IMR-90 (cell line): ENCODE measurements around the gene ACAD11. TPM values are rescaled to one million over a fixed set of nuclear protein-coding genes. Genes with fewer than 3 reads are reported as not detected.

Source experiments
- ATAC-seq: fragments of 200-7000 bp; cut with Tn5 transposase; 2 replicates; pipeline ENCODE4 v1.9.1; 2020; ENCODE audit warnings: low read depth, mild to moderate bottlenecking, moderate library complexity
- BruUV-seq: library from RNA; stranded (reverse); fragments of 400-500 nt; replicated peaks from 2 replicates; lab custom pipeline; 2021; lab: Mats Ljungman, UMichigan
- CTCF ChIA-PET: fragments of 300-600 bp; formaldehyde crosslinking; extraction: SDS; loops from one replicate; lab custom pipeline; 2021; ENCODE audit warnings: antibody characterized with exemption; lab: Yijun Ruan, JAX
- POLR2A ChIA-PET: fragments of 300-600 bp; sonication (Branson Sonifier 250); formaldehyde crosslinking; loops from one replicate; lab custom pipeline; 2022; ENCODE audit warnings: antibody characterized with exemption; ENCODE audit not compliant: unreplicated experiment; lab: Charles Lee
- DNase-seq: peaks from one replicate; pipeline ENCODE4 v3.0.0; 2013
- H2AFZ ChIP-seq: replicated peaks from 2 replicates; pipeline ENCODE3; 2013; ENCODE audit warnings: low read length, mild to moderate bottlenecking; ENCODE audit not compliant: poor library complexity
- H2AK5ac ChIP-seq: 2 replicates; pipeline ENCODE4 v1.6.1; 2013; ENCODE audit warnings: low read depth, low read length, inconsistent platforms
- H2AK9ac ChIP-seq: replicated peaks from 2 replicates; pipeline ENCODE3; 2013; ENCODE audit warnings: mild to moderate bottlenecking, low read depth, low read length, moderate library complexity; ENCODE audit not compliant: poor library complexity
- H2BK120ac ChIP-seq: 2 replicates; pipeline ENCODE4 v1.6.1; 2013; ENCODE audit warnings: low read depth, low read length, inconsistent platforms
- H2BK15ac ChIP-seq: 3 replicates; pipeline ENCODE4 v1.6.1; 2013; ENCODE audit warnings: low read depth, low read length, inconsistent platforms
- H2BK20ac ChIP-seq: 2 replicates; pipeline ENCODE4 v1.6.1; 2013; ENCODE audit warnings: low read depth, mild to moderate bottlenecking, inconsistent platforms, low read length, moderate library complexity
- H2BK5ac ChIP-seq: 2 replicates; pipeline ENCODE4 v1.6.1; 2013; ENCODE audit warnings: mild to moderate bottlenecking, low read depth, low read length, inconsistent platforms; ENCODE audit not compliant: poor library complexity, severe bottlenecking
- H3K14ac ChIP-seq: replicated peaks from 2 replicates; pipeline ENCODE4 v1.6.1; 2013; ENCODE audit warnings: low read depth, low read length, inconsistent platforms
- H3K18ac ChIP-seq: 2 replicates; pipeline ENCODE4 v1.6.1; 2013; ENCODE audit warnings: low read depth, low read length, control low read depth
- H3K23ac ChIP-seq: 2 replicates; pipeline ENCODE4 v1.6.1; 2013; ENCODE audit warnings: low read depth, low read length, inconsistent platforms
- H3K27ac ChIP-seq: 2 replicates; pipeline ENCODE4 v1.5.1; 2013; ENCODE audit warnings: mild to moderate bottlenecking, control low read depth, low read length; ENCODE audit not compliant: insufficient read depth
- H3K27me3 ChIP-seq: 2 replicates; pipeline ENCODE4 v1.6.1; 2013; ENCODE audit warnings: low read length; ENCODE audit not compliant: control insufficient read depth, insufficient read depth
- H3K36me3 ChIP-seq: 2 replicates; pipeline ENCODE4 v1.6.1; 2013; ENCODE audit warnings: low read length, mixed read lengths; ENCODE audit not compliant: control insufficient read depth, insufficient read depth
- H3K4ac ChIP-seq: 2 replicates; pipeline ENCODE4 v1.6.1; 2013; ENCODE audit warnings: low read depth, low read length, inconsistent platforms
- H3K4me1 ChIP-seq: 2 replicates; pipeline ENCODE4 v1.6.1; 2013; ENCODE audit warnings: low read length, mixed read lengths; ENCODE audit not compliant: control insufficient read depth, insufficient read depth
- H3K4me2 ChIP-seq: 2 replicates; pipeline ENCODE4 v1.6.1; 2013; ENCODE audit warnings: low read depth, mild to moderate bottlenecking, control low read depth, low read length, moderate library complexity
- H3K4me3 ChIP-seq: 2 replicates; pipeline ENCODE4 v1.5.1; 2013; ENCODE audit warnings: low read depth, mild to moderate bottlenecking, control low read depth, low read length, moderate library complexity; ENCODE audit not compliant: insufficient read depth
- H3K56ac ChIP-seq: 2 replicates; pipeline ENCODE4 v1.6.1; 2013; ENCODE audit warnings: low read length, inconsistent platforms; ENCODE audit not compliant: insufficient read depth; ENCODE audit errors: extremely low read depth
- H3K79me1 ChIP-seq, 2 experiments: 2 replicates each; pipeline ENCODE4 v1.6.1; 2013; ENCODE audit warnings: low read length in 2 of 2, inconsistent platforms in 1 of 2, low read depth in 1 of 2
- H3K9ac ChIP-seq: 2 replicates; pipeline ENCODE4 v1.6.1; 2013; ENCODE audit warnings: low read depth, low read length, control low read depth
- H3K9me1 ChIP-seq: 2 replicates; pipeline ENCODE4 v1.6.1; 2013; ENCODE audit warnings: low read length, inconsistent platforms; ENCODE audit not compliant: insufficient read depth
- H3K9me3 ChIP-seq: 2 replicates; pipeline ENCODE4 v1.6.1; 2013; ENCODE audit warnings: low read length; ENCODE audit not compliant: control insufficient read depth, insufficient read depth
- H4K20me1 ChIP-seq: 2 replicates; pipeline ENCODE4 v1.6.1; 2013; ENCODE audit warnings: low read length, inconsistent platforms; ENCODE audit not compliant: insufficient read depth
- H4K5ac ChIP-seq: 2 replicates; pipeline ENCODE4 v1.6.1; 2013; ENCODE audit warnings: mild to moderate bottlenecking, low read depth, low read length, control low read depth
- H4K8ac ChIP-seq, 2 experiments: 2 replicates each; pipeline ENCODE4 v1.6.1; 2013; ENCODE audit warnings: low read depth in 2 of 2, low read length in 2 of 2, control low read depth in 1 of 2, inconsistent platforms in 1 of 2
- H4K91ac ChIP-seq: 2 replicates; pipeline ENCODE4 v1.6.1; 2013; ENCODE audit warnings: low read depth, low read length, inconsistent platforms; ENCODE audit not compliant: insufficient read depth
- RCOR1 ChIP-seq: IDR thresholded peaks from 2 replicates; pipeline ENCODE4 v1.6.1; 2012; ENCODE audit warnings: mild to moderate bottlenecking, low read length, improper control_type of control experiment; ENCODE audit not compliant: insufficient replicate concordance
- RFX5 ChIP-seq: IDR thresholded peaks from 2 replicates; pipeline ENCODE4 v1.8.0; 2012; ENCODE audit warnings: low read depth, mild to moderate bottlenecking, low read length, moderate library complexity
- WGBS, 2 experiments: methylation state at CpG; one replicate each; pipeline versions ENCODE4 v1.1.5 to v1.1.7; 2013; ENCODE audit warnings: missing lambda C conversion rate in 2 of 2; ENCODE audit not compliant: insufficient read length in 1 of 2; ENCODE audit errors: extremely low coverage in 2 of 2; 5-methylcytosine and 5-hydroxymethylcytosine counted together
- dilution Hi-C: fragments of 300-500 bp; cut with HindIII; formaldehyde crosslinking; loops from one replicate; pipeline ENCODE4 v1.14.3; 2018; ENCODE audit warnings: low sequenced_read_pairs; ENCODE audit not compliant: unreplicated experiment
- in situ Hi-C: fragments of 300-500 bp; cut with MboI; formaldehyde crosslinking; loops from 3 replicates; pipeline ENCODE4 v1.14.3; 2019; ENCODE audit warnings: low sequenced_read_pairs, inconsistent platforms, mixed read lengths
- intact Hi-C: fragments of 100-400 bp; cut with micrococcal nuclease; formaldehyde crosslinking; loops from 2 replicates; pipeline ENCODE4 v1.10.0; 2022
- polyA plus RNA-seq, 3 experiments: library from polyadenylated mRNA; depleted of rRNA; stranded (reverse); fragments of >200 nt; gene quantifications; 2 replicates each; pipeline ENCODE4 v1.2.3, GENCODE V29; 2012; ENCODE audit warnings: low replicate concordance in 1 of 3
- total RNA-seq: library from RNA; depleted of rRNA; stranded (reverse); fragments of >200 nt; gene quantifications from 2 replicates; pipeline ENCODE4 v1.2.3, GENCODE V29; 2012; rRNA removed

The ACAD11 gene
- total and polyA plus RNA-seq, 2 of the 4 experiments (the other 2 are of a cell fraction): 16.0 to 18.8 TPM

DNA sequence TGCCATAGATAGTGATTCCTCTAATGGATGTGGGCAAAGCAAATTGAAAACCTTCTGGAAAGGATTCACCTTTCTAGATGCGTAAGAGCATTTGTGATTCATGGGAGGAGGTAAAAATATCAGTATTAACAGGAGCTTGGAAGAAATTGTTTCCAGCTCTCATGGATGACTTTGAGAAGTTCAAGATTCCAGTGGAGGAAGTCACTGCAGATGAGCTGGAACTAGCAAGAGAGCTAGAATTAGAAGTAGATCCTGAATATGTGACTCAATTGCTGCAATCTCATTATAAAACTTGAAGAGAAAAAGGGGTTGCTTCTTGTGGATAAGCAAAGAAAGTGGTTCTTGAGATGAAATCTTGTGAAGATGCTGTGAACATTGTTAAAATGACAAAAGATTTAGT, 150.5 kb downstream of the ACAD11 start:
- Histone ChIP-seq H4K91ac (no peak overlapping the region), H3K4ac (no peak overlapping the region), H3K18ac (no peak overlapping the region), H2BK5ac (no peak overlapping the region), H3K36me3 (peaks cover 31% of the 10 kb centered on the region), H3K27ac (no peak overlapping the region), H4K5ac (no peak overlapping the region), H3K9me3 (no peaks in the 10 kb centered on the region), H3K4me3 (no peak overlapping the region), H3K9ac (no peak overlapping the region), H2AK5ac (no peak overlapping the region), H2BK120ac (no peak overlapping the region), H2AFZ (no peak overlapping the region), H3K14ac (no peak overlapping the region), H3K9me1 (no peaks in the 10 kb centered on the region), H4K8ac (no peak overlapping the region), H3K27me3 (no peaks in the 10 kb centered on the region), H3K79me1 (peaks cover 7 to 11% of the 10 kb centered on the region in 2 experiments; a peak in 2 of 4 replicates), H3K56ac (no peak overlapping the region), H2BK20ac (no peak overlapping the region), H3K23ac (no peak overlapping the region), H3K4me2 (no peak overlapping the region), H4K20me1 (no peaks in the 10 kb centered on the region), H2AK9ac (no peak overlapping the region), H3K4me1 (no peaks in the 10 kb centered on the region), H2BK15ac (no peak overlapping the region)
- intact Hi-C loops: no loop called here
- TF ChIP-seq RCOR1 (no peak), RFX5 (no peak)
- no TSS peak for BruUV-seq
- dilution Hi-C loops: no loop called here
- ATAC-seq (no peak), DNase-seq (peak; percentile 46)
- POLR2A ChIA-PET: no interaction called here
- no CpG with 5 or more reads among the region's 1 CpG for WGBS, 2 experiments
- CTCF ChIA-PET: no interaction called here
- in situ Hi-C loops: no loop called here

Other genes with a start within 250 kb of the ACAD11 start
- gene DNAJC13, start 242.3 kb downstream of the ACAD11 start, total RNA-seq: 48.6 and 67.8 TPM in 2 replicates
- gene DNAJC13, start 242.3 kb downstream of the ACAD11 start, polyA plus RNA-seq (2012; rRNA removed): 13.7 and 16.4 TPM in 2 replicates
- gene ACKR4, start 62.5 kb downstream of the ACAD11 start, total RNA-seq: 0.18 TPM in 1 of 2 replicates, not detected in the other
- not detected in 2 replicates for gene ACKR4, start 62.5 kb downstream of the ACAD11 start, polyA plus RNA-seq (2012; rRNA removed)
- 20.3 and 38.6 TPM in 2 replicates for gene UBA5, start 520 bp upstream of the ACAD11 start, total RNA-seq
- gene UBA5, start 520 bp upstream of the ACAD11 start, polyA plus RNA-seq (2012; rRNA removed): 30.4 and 43.1 TPM in 2 replicates
- 21.3 and 26.9 TPM in 2 replicates for gene NPHP3, start 62.6 kb upstream of the ACAD11 start, total RNA-seq
- 16.4 and 19.9 TPM in 2 replicates for gene NPHP3, start 62.6 kb upstream of the ACAD11 start, polyA plus RNA-seq (2012; rRNA removed)